ENCODE data around the gene CYP2R1. TPM values are rescaled to one million over a fixed set of nuclear protein-coding genes. Genes with fewer than 3 reads are reported as not detected.

Gene CYP2R1
- 10 to 100 TPM; 16.3 to 18.0 TPM for total RNA-seq

GRCh38 chr11:14892036-14892556 lies at the start of gene CYP2R1:
TSS of gene CYP2R1 (minus strand) at chr11:14892231. CDS start at chr11:14892205, 26 bp downstream.
- POLR2A ChIA-PET, result interaction anchor here (0.9 to 4.5 kb wide), 16 partner anchors 8 to 392 kb away, joined by 3 to 43 read pairs (median 7); partner anchors contain the start of genes COPB1, PDE3B and PSMA1
- Mint-ChIP-seq H3K4me3 (peak within 1 kb of the TSS; percentile 87), H3K9me3 (peaks cover 1% of the 10 kb centered on the region), H3K36me3 (peaks cover 18% of the 10 kb centered on the region), H3K27ac (peak within 1 kb of the TSS; percentile 93), H3K27me3 (no peaks in the 10 kb centered on the region), H3K4me1 (peaks cover 50% of the 10 kb centered on the region)
- DNase-seq, result peak; percentile 88
- ATAC-seq (ENCODE audit: low read depth), result peak; percentile 95

DNA sequence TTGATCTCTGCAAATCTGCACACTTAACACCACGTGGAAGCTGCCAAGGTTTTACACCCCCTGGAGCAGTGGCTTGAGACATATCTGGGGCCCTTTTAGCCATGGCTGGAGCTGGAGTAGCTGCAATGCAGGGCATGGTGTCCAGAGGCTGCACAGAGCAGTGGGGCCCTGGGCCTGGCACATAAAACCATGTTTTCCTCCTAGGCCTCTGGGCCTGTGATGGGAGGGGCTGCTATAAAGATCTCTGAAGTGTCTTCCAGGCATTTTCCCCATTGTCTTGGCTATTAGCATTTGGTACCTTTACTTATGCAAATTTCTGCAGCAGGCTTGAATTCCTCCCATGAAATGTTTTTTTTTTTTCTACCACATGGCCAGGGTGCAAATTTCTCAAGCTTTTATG lies 46.9 kb upstream of the CYP2R1 start:
- ATAC-seq (ENCODE audit: low read depth) (no peak), DNase-seq (no peak)
- POLR2A ChIA-PET, result no interaction called here
- H3K9me3 Mint-ChIP-seq, result peaks cover 9% of the 10 kb centered on the region
- no peak overlapping the region for H3K4me3 Mint-ChIP-seq
- H3K27ac Mint-ChIP-seq, result no peak overlapping the region
- H3K4me1 Mint-ChIP-seq, result no peaks in the 10 kb centered on the region
- no peaks in the 10 kb centered on the region for H3K27me3 Mint-ChIP-seq
- H3K36me3 Mint-ChIP-seq, result peaks cover 17% of the 10 kb centered on the region

- Mint-ChIP-seq H3K27ac (no peak overlapping the region), H3K27me3 (no peaks in the 10 kb centered on the region), H3K4me3 (no peak overlapping the region), H3K36me3 (peaks cover 24% of the 10 kb centered on the region), H3K4me1 (no peaks in the 10 kb centered on the region), H3K9me3 (peaks cover 12% of the 10 kb centered on the region)
- no peak for DNase-seq
- POLR2A ChIA-PET, result no interaction called here
- ATAC-seq (ENCODE audit: low read depth), result no peak
Observed at GRCh38 chr11:14934641-14935351, 42.8 kb upstream of the CYP2R1 start.

GRCh38 chr11:14932447-14932846 lies 40.4 kb upstream of the CYP2R1 start:
- POLR2A ChIA-PET, result no interaction called here
- DNase-seq (no peak), ATAC-seq (ENCODE audit: low read depth) (no peak)
- H3K9me3 Mint-ChIP-seq, result peaks cover 13% of the 10 kb centered on the region
- peaks cover 22% of the 10 kb centered on the region for H3K36me3 Mint-ChIP-seq
- no peak overlapping the region for H3K4me3 Mint-ChIP-seq
- H3K27ac Mint-ChIP-seq, result no peak overlapping the region
- no peaks in the 10 kb centered on the region for H3K27me3 Mint-ChIP-seq
- no peaks in the 10 kb centered on the region for H3K4me1 Mint-ChIP-seq

- H3K27me3 Mint-ChIP-seq, result no peaks in the 10 kb centered on the region
- ATAC-seq (ENCODE audit: low read depth), result no peak
- H3K27ac Mint-ChIP-seq, result no peak overlapping the region
- POLR2A ChIA-PET, result no interaction called here
- H3K9me3 Mint-ChIP-seq, result peaks cover 13% of the 10 kb centered on the region
- H3K36me3 Mint-ChIP-seq, result peaks cover 22% of the 10 kb centered on the region
- H3K4me1 Mint-ChIP-seq, result no peaks in the 10 kb centered on the region
- no peak overlapping the region for H3K4me3 Mint-ChIP-seq
- no peak for DNase-seq
Observed at GRCh38 chr11:14930369-14930768, 38.3 kb upstream of the CYP2R1 start.

- Mint-ChIP-seq H3K36me3 (peaks cover 21% of the 10 kb centered on the region), H3K27ac (no peak overlapping the region), H3K27me3 (no peaks in the 10 kb centered on the region), H3K9me3 (peaks cover 10% of the 10 kb centered on the region), H3K4me1 (no peaks in the 10 kb centered on the region), H3K4me3 (no peak overlapping the region)
- ATAC-seq (ENCODE audit: low read depth), result no peak
- POLR2A ChIA-PET, result no interaction called here
- DNase-seq, result no peak
Observed at GRCh38 chr11:14927146-14927545, 35.1 kb upstream of the CYP2R1 start.

DNA sequence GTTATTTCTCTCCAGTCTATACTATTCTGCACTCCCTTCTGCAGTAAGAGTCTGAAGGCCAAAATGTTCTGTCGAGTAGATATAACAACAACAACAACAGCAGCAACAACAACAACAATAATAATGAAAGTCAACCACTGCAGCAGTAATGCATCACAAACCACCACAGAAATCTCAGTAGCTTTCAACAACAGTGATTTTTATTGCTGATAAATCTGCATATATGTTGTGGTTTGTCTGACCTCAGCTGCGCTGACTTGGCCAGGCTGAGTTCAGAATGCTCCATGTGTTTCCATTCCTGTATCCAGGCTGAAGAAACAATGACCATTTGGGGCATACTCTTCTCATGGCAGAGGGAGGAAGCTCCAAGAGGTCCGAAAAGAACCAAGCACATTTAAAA lies 32.3 kb upstream of the CYP2R1 start:
- peaks cover 14% of the 10 kb centered on the region for H3K36me3 Mint-ChIP-seq
- peaks cover 2% of the 10 kb centered on the region for H3K27me3 Mint-ChIP-seq
- no peak overlapping the region for H3K4me3 Mint-ChIP-seq
- ATAC-seq (ENCODE audit: low read depth), result no peak
- H3K4me1 Mint-ChIP-seq, result no peaks in the 10 kb centered on the region
- H3K27ac Mint-ChIP-seq, result no peak overlapping the region
- DNase-seq, result no peak
- POLR2A ChIA-PET, result no interaction called here
- peaks cover 8% of the 10 kb centered on the region for H3K9me3 Mint-ChIP-seq

- H3K9me3 Mint-ChIP-seq, result peaks cover 2% of the 10 kb centered on the region
- H3K4me1 Mint-ChIP-seq, result no peaks in the 10 kb centered on the region
- DNase-seq, result no peak
- no peak overlapping the region for H3K4me3 Mint-ChIP-seq
- no peak for ATAC-seq (ENCODE audit: low read depth)
- H3K27ac Mint-ChIP-seq, result no peak overlapping the region
- peaks cover 14% of the 10 kb centered on the region for H3K36me3 Mint-ChIP-seq
- POLR2A ChIA-PET, result no interaction called here
- peaks cover 3% of the 10 kb centered on the region for H3K27me3 Mint-ChIP-seq
Observed at GRCh38 chr11:14916403-14916802, 24.4 kb upstream of the CYP2R1 start.

GRCh38 chr11:14914536-14914935 lies 22.5 kb upstream of the CYP2R1 start:
- POLR2A ChIA-PET, result no interaction called here
- H3K4me1 Mint-ChIP-seq, result no peaks in the 10 kb centered on the region
- H3K9me3 Mint-ChIP-seq, result peaks cover 2% of the 10 kb centered on the region
- peaks cover 14% of the 10 kb centered on the region for H3K36me3 Mint-ChIP-seq
- peaks cover 2% of the 10 kb centered on the region for H3K27me3 Mint-ChIP-seq
- H3K27ac Mint-ChIP-seq, result no peak overlapping the region
- no peak for ATAC-seq (ENCODE audit: low read depth)
- no peak overlapping the region for H3K4me3 Mint-ChIP-seq
- no peak for DNase-seq

DNA sequence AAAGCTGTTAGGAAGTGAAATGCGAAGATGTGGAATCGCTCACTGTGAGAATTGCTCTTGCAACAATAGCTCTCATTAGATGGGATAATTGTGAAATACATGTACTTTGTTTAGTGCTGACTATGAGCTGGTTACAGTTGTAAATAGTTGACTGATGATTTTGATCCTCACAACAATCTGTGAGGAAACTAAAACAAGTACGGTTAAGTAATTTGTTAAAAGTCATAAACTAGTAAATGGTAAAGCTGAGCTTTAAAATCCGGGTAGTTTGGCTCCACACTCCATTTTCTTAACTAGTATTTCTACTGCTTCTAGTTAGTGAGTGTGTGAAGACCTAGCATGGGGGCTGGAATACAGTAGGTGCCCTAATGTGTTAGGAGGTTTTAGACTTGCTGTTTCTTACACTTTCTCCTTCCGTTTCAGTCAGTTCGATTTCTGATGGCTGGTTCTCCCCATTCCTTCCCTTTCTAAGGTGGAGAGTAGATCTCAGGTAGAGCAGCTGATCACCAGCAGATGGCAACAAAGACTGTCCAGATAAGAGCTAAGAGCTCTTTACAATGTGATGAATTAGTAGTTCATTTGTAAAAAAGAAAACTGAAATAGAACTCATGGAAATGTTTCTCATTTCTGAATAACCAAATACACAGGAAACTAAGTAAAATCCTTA lies 16.3 kb upstream of the CYP2R1 start:
- no peak overlapping the region for H3K4me3 Mint-ChIP-seq
- H3K9me3 Mint-ChIP-seq, result no peaks in the 10 kb centered on the region
- H3K27me3 Mint-ChIP-seq, result no peaks in the 10 kb centered on the region
- POLR2A ChIA-PET, result interaction anchor here (1.6 to 4.7 kb wide), 2 partner anchors 15 to 166 kb away, joined by 7 to 37 read pairs; partner anchors contain the start of genes CALCB and CYP2R1
- peaks cover 37% of the 10 kb centered on the region for H3K4me1 Mint-ChIP-seq
- H3K27ac Mint-ChIP-seq, result no peak overlapping the region
- DNase-seq (no peak), ATAC-seq (ENCODE audit: low read depth) (peak; percentile 17)
- H3K36me3 Mint-ChIP-seq, result no peaks in the 10 kb centered on the region

DNA sequence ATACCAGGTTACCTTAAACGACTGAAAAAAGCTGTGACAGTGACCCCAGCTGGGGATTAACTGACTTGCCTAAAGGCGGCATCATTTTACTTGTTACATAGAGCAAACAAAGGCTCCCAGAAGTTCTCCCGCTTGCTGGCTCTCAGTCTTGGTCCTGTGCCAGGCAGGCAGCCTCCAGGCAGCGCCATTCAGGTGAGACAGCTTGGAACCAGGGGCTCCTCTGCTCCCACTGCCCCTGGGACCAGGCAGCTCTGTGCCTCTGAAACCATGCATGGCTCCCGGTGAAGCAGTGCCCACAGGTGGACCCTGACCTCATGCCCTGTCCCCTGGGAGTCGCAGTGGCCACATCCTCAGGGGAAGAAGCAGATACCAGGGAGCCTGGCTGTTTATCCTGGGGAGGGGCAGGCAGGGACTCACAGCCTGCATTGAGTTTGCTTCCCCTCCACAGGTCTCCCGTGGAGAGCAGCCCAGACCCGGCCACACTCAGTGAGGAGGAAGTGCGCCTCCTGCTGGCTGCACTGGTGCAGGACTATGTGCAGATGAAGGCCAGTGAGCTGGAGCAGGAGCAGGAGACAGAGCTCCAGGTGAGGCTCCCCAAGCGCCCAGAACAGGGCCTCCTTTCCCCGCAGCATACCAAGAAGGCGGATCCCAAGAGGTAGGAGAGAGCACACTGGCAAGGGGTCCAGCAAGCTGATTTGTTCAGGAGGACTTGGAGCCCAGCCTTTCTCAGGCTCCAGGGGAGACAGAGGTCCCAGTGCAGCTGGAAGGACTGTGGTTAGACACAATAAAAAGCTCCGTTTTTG lies 15.6 kb upstream of the CYP2R1 start:
- POLR2A ChIA-PET, result interaction anchor here (1.1 to 4.7 kb wide), 4 partner anchors 14 to 388 kb away, joined by 4 to 37 read pairs (median 10); partner anchors contain the start of genes CALCB, CYP2R1 and PSMA1
- ATAC-seq (ENCODE audit: low read depth) (peak; percentile 58), DNase-seq (peak; percentile 91)
- Mint-ChIP-seq H3K27me3 (no peaks in the 10 kb centered on the region), H3K4me3 (peak overlapping the region; percentile 2), H3K36me3 (no peaks in the 10 kb centered on the region), H3K9me3 (no peaks in the 10 kb centered on the region), H3K27ac (peak overlapping the region; percentile 52), H3K4me1 (peaks cover 38% of the 10 kb centered on the region)

- no peak for ATAC-seq (ENCODE audit: low read depth)
- POLR2A ChIA-PET, result interaction anchor here (0.6 to 4.7 kb wide), 5 partner anchors 14 to 387 kb away, joined by 3 to 37 read pairs (median 7); partner anchors contain the start of genes CALCB, CYP2R1 and PSMA1
- H3K36me3 Mint-ChIP-seq, result no peaks in the 10 kb centered on the region
- no peak for DNase-seq
- H3K9me3 Mint-ChIP-seq, result no peaks in the 10 kb centered on the region
- peaks cover 38% of the 10 kb centered on the region for H3K4me1 Mint-ChIP-seq
- peak overlapping the region; percentile 23 for H3K27ac Mint-ChIP-seq
- no peaks in the 10 kb centered on the region for H3K27me3 Mint-ChIP-seq
- H3K4me3 Mint-ChIP-seq, result no peak overlapping the region
Observed at GRCh38 chr11:14906993-14907392, 15.0 kb upstream of the CYP2R1 start.

DNA sequence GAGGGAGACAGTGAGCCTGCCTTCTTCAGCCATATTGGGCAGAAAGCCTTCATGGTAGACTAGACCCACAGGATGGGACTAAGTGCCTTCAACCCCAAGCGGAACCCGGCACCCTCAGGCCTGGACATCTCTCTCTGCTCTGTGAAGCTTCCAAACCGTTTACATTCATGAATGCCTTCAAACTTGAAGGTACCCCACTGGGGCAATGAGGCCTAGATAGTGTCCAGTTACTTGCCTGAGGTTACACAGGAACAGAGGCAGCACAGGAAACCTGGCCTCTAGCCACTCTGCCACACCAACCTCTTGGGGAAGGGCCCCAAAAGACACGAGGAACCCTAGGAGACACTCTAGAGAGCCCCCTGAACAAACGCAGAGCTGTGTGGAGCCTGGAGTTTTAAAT lies 14.5 kb upstream of the CYP2R1 start:
- H3K27ac Mint-ChIP-seq, result peak overlapping the region; percentile 94
- no peaks in the 10 kb centered on the region for H3K9me3 Mint-ChIP-seq
- no peaks in the 10 kb centered on the region for H3K36me3 Mint-ChIP-seq
- peak overlapping the region; percentile 94 for H3K4me3 Mint-ChIP-seq
- H3K27me3 Mint-ChIP-seq, result no peaks in the 10 kb centered on the region
- POLR2A ChIA-PET, result interaction anchor here (0.6 to 4.7 kb wide), 5 partner anchors 13 to 407 kb away, joined by 3 to 37 read pairs (median 6); partner anchors contain the start of genes COPB1, CYP2R1 and PSMA1
- H3K4me1 Mint-ChIP-seq, result peaks cover 38% of the 10 kb centered on the region
- DNase-seq (peak; percentile 36), ATAC-seq (ENCODE audit: low read depth) (no peak)
